Naive B cell (primary cell): Measurements from ENCODE around the gene TYR. TPM values are rescaled to one million over a fixed set of nuclear protein-coding genes. Genes with fewer than 3 reads are reported as not detected.
"Not testable (repeated sequence)": the region's sequence is repeated elsewhere in the genome, so short reads cannot be mapped to it uniquely, and the experiment has no call there.

Experiments used
- ATAC-seq, 2 donors: fragments of 150-1000 bp; cut with Tn5 transposase; 2 replicates each; pipeline ENCODE4 v1.10.0; 2021; ENCODE audit warnings: low read depth in 2 of 2, mild to moderate bottlenecking in 2 of 2, moderate library complexity in 2 of 2
- DNase-seq: peaks from one replicate; pipeline ENCODE4 v3.0.0; 2022
- H3K27ac Mint-ChIP-seq, 6 donors: one replicate each; pipeline ENCODE4 v1.8.0; 2020 to 2022; ENCODE audit warnings: mild to moderate bottlenecking in 6 of 6, mixed read lengths in 6 of 6, moderate library complexity in 5 of 6, inconsistent platforms in 2 of 6
- H3K27me3 Mint-ChIP-seq, 3 donors: one replicate each; pipeline ENCODE4 v1.8.0; 2021 to 2022; ENCODE audit warnings: mixed read lengths in 3 of 3, mild to moderate bottlenecking in 1 of 3
- H3K36me3 Mint-ChIP-seq, 2 donors: one replicate each; pipeline ENCODE4 v1.8.0; 2020 to 2022; ENCODE audit warnings: mixed read lengths in 2 of 2, inconsistent platforms in 1 of 2, mild to moderate bottlenecking in 1 of 2
- H3K4me1 Mint-ChIP-seq, 3 donors: one replicate each; pipeline ENCODE4 v1.8.0; 2020 to 2022; ENCODE audit warnings: mixed read lengths in 3 of 3, inconsistent platforms in 1 of 3, mild to moderate bottlenecking in 1 of 3, moderate library complexity in 1 of 3
- H3K4me3 Mint-ChIP-seq, 8 donors: one replicate each; pipeline ENCODE4 v1.8.0; 2020 to 2022; ENCODE audit warnings: mild to moderate bottlenecking in 8 of 8, mixed read lengths in 8 of 8, moderate library complexity in 8 of 8, inconsistent platforms in 2 of 8
- H3K9me3 Mint-ChIP-seq, 7 donors: one replicate each; pipeline ENCODE4 v1.8.0; 2020 to 2022; ENCODE audit warnings: mixed read lengths in 7 of 7, mild to moderate bottlenecking in 5 of 7, inconsistent platforms in 2 of 7, moderate library complexity in 1 of 7
- polyA plus RNA-seq, 6 donors: library from polyadenylated mRNA; unstranded; fragments of 300-500 nt; fragmentation: Illumina TruSeq; gene quantifications; one replicate each; pipeline ENCODE4 v1.2.3, GENCODE V29; 2021; ENCODE audit warnings: low read depth in 6 of 6

TYR gene
- polyA plus RNA-seq, 6 donors from 2014 or later = not detected

DNA sequence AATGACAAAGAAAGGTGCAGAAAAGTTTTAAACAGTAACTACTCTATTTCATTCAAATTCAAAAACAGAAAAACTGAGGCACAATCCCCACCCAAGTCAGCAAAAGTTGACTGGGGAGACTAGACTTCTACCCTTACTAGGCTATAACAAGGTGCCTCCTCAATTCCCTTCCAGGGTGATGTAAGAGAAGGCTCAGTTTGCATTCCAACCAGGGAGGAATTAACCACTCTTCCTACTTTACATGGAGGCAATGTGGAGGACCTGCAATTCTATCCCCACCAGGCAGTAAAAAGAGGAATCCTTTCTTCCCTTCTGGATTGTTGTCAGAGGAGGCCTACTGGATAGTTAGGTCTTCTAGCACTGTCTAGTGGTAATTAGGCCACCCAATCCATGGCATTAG lies 26.1 kb downstream of the TYR start:
- Mint-ChIP-seq H3K4me3 (no peak overlapping the region), H3K9me3 (peaks cover 0 to 4% (median 0%) of the 10 kb centered on the region in 7 donors), H3K4me1 (no peaks in the 10 kb centered on the region), H3K36me3 (no peaks in the 10 kb centered on the region), H3K27me3 (no peaks in the 10 kb centered on the region), H3K27ac (no peak overlapping the region)
- no peak for DNase-seq
- ATAC-seq = no peak

DNA sequence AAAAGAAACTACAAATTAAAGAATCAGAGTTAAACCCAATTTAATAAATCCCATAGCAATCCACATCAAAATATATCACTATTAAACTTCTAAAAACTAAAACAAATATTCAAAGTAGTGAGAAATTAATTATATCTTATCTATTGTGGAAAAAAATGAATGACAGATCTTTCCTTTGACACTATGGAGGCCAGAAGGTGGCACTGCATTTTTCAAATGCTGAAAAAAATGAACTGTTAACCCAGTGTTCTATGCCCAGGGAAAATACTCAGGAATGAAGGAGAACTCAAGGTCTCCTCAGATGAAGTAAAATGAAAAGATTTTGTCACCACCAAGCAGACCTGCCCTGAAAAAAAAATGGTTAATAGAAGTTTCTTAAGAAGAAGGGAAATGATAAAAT lies 27.7 kb downstream of the TYR start:
- Mint-ChIP-seq H3K36me3 (no peaks in the 10 kb centered on the region), H3K27me3 (no peaks in the 10 kb centered on the region), H3K9me3 (peaks cover 0 to 7% (median 3%) of the 10 kb centered on the region in 7 donors), H3K27ac (no peak overlapping the region), H3K4me3 (no peak overlapping the region), H3K4me1 (no peaks in the 10 kb centered on the region)
- DNase-seq (no peak), ATAC-seq (no peak)

GRCh38 chr11:89220684-89221339 lies 43.1 kb downstream of the TYR start:
- Mint-ChIP-seq H3K4me3 (no peak overlapping the region), H3K9me3 (peaks cover 0 to 3% (median 0%) of the 10 kb centered on the region in 7 donors), H3K36me3 (no peaks in the 10 kb centered on the region), H3K4me1 (no peaks in the 10 kb centered on the region), H3K27ac (no peak overlapping the region), H3K27me3 (no peaks in the 10 kb centered on the region)
- ATAC-seq = no peak
- no peak for DNase-seq

DNA sequence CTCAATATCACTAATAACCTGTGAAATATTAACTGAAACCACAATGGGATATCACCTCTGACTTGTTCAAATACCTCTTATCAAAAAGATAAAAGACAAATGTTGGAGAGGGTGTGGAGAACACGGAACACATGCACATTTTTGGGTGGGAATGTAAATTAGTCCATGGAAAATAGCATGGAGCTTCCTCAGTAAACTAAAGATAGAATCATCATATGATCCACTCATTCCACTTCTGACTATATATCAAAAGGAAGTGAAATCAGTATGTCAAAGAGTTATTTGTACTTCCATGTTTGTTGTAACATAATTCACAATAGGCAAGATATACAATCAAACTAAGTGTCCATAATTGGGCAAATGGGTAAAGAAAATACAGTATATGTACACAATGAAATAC lies 57.4 kb downstream of the TYR start:
- Mint-ChIP-seq H3K4me1 (no peaks in the 10 kb centered on the region), H3K9me3 (peaks cover 0 to 19% (median 3%) of the 10 kb centered on the region in 7 donors), H3K4me3 (no peak overlapping the region), H3K27me3 (no peaks in the 10 kb centered on the region), H3K27ac (no peak overlapping the region), H3K36me3 (no peaks in the 10 kb centered on the region)
- ATAC-seq (no peak), DNase-seq (no peak)

DNA sequence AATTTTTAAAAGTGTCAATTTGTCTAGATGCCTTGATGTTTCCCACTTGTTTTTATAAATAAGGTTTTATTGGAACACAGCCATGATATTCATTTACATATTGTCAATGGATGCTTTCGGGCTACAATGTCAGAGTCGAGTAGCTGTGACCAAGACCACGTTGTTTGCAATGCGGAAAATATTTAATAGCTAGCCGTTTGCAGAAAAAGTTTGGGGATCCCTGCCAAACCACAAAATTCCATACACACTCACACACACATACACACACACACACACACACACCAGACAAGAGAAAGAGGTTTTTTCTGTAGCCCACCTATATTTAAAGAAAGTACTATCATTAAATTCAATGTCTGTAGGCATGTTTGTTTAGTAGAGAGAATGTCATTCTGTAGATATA lies 58.3 kb downstream of the TYR start:
- no peaks in the 10 kb centered on the region for H3K27me3 Mint-ChIP-seq
- ATAC-seq = no peak
- no peak overlapping the region for H3K4me3 Mint-ChIP-seq
- no peak overlapping the region for H3K27ac Mint-ChIP-seq
- H3K9me3 Mint-ChIP-seq = peaks cover 0 to 14% (median 4%) of the 10 kb centered on the region in 7 donors
- no peaks in the 10 kb centered on the region for H3K4me1 Mint-ChIP-seq
- no peaks in the 10 kb centered on the region for H3K36me3 Mint-ChIP-seq
- DNase-seq = no peak

DNA sequence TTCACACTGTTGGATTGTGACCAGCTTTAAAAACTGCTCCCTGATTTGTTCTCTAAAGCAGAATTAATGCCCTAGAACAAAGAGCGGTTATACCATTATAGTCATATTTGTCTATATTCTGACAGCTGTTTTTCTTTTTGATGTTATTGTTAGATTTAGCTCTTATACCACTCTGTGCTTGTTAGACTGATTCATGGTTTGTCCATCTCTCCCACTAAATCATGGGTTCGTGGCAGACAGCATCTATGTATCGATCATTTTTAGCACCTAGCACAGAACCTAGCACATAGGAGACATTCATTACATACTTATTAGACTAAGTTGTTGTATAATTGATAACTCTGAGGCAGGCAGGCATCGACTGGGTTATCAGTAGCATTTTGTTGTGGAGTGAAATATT lies 69.3 kb downstream of the TYR start:
- not testable (repeated sequence) for H3K27me3 Mint-ChIP-seq, H3K27ac Mint-ChIP-seq, H3K9me3 Mint-ChIP-seq, H3K36me3 Mint-ChIP-seq, ATAC-seq, H3K4me3 Mint-ChIP-seq, DNase-seq, H3K4me1 Mint-ChIP-seq

- peaks cover 0 to 9% (median 2%) of the 10 kb centered on the region in 7 donors for H3K9me3 Mint-ChIP-seq
- ATAC-seq (no peak), DNase-seq (no peak)
- no peaks in the 10 kb centered on the region for H3K36me3 Mint-ChIP-seq
- no peak overlapping the region for H3K27ac Mint-ChIP-seq
- H3K27me3 Mint-ChIP-seq = no peaks in the 10 kb centered on the region
- H3K4me3 Mint-ChIP-seq = no peak overlapping the region
- no peaks in the 10 kb centered on the region for H3K4me1 Mint-ChIP-seq
Observed at GRCh38 chr11:89249196-89249595, 71.5 kb downstream of the TYR start.

DNA sequence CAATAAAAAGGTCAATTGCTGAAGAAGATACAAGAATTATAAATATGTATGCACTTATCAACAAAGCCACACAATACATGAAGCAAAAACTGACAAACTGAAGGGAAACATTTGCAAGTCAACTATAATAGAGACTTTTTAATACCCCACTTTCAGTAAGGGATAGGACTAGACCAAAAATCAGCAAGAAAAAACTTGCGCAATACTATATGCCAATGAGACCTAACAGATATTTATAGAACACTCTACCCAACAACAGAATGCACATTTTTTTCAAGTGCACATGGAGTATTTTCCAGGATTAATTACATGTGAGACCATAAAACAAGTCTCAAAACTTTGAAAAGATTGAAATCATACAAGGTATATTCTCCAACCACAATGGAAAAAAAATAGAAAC lies 83.8 kb downstream of the TYR start:
- not testable (repeated sequence) for H3K9me3 Mint-ChIP-seq, H3K4me3 Mint-ChIP-seq, H3K27me3 Mint-ChIP-seq, H3K27ac Mint-ChIP-seq, DNase-seq, H3K36me3 Mint-ChIP-seq, ATAC-seq, H3K4me1 Mint-ChIP-seq

- no peak for DNase-seq
- Mint-ChIP-seq H3K27ac (no peak overlapping the region), H3K9me3 (peaks cover 0 to 7% (median 2%) of the 10 kb centered on the region in 7 donors), H3K36me3 (no peaks in the 10 kb centered on the region), H3K4me1 (no peaks in the 10 kb centered on the region), H3K4me3 (no peak overlapping the region), H3K27me3 (no peaks in the 10 kb centered on the region)
- ATAC-seq = no peak
Observed at GRCh38 chr11:89267660-89268302, 90.1 kb downstream of the TYR start.

DNA sequence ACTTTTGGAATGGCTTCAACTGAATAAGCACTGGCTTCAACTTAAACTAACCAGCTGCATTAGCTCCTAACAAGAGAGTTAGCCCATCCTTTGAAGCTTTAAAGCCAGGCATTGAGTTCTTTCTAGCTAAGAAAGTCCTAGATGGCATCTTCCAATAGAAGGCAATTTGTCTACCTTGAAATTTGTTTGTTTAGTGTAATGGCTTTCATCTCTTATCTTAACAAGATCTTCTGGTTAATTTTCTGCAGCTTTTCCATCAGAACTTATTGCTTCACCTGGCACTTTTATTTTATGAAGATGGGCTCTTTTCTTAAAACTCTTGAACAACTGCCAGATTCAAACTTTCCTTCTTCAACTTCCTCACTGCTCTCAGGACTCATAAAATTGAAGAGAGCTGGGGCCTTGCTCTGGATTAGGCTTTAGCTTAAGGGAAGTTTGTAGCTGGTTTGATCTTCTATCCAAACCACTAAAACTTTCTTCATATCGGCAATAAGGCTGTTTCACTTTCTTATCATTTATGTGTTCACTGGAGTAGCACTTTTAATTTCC lies 94.9 kb downstream of the TYR start:
- H3K4me1 Mint-ChIP-seq, H3K4me3 Mint-ChIP-seq, DNase-seq, H3K36me3 Mint-ChIP-seq, ATAC-seq, H3K27ac Mint-ChIP-seq, H3K27me3 Mint-ChIP-seq: not testable (repeated sequence)
- peaks cover 0 to 12% (median 3%) of the 10 kb centered on the region in 7 donors for H3K9me3 Mint-ChIP-seq

DNA sequence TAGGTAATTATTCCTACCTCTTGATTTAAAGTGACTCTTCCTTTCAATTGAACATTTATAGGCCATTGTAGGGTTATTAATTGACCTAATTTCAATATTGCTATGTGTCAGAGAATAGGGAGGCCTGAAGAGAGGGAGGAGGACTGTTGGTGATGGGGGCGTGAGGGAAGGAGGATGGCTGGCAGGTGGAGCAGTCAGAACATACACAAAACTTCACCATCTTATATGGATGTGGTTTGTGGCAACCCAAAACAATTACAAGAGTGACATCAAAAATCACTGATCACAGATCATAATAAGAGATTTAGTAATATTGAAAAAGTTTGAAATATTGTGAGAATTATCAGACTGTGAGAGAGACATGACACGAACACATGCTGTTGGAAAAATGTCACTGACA lies 95.5 kb downstream of the TYR start:
- H3K36me3 Mint-ChIP-seq, H3K27me3 Mint-ChIP-seq, H3K27ac Mint-ChIP-seq, ATAC-seq, H3K4me1 Mint-ChIP-seq, H3K4me3 Mint-ChIP-seq, DNase-seq: not testable (repeated sequence)
- peaks cover 0 to 18% (median 4%) of the 10 kb centered on the region in 7 donors for H3K9me3 Mint-ChIP-seq

- Mint-ChIP-seq H3K27me3 (no peaks in the 10 kb centered on the region), H3K36me3 (no peaks in the 10 kb centered on the region), H3K4me3 (no peak overlapping the region), H3K4me1 (no peaks in the 10 kb centered on the region), H3K27ac (no peak overlapping the region), H3K9me3 (peaks cover 0 to 11% (median 4%) of the 10 kb centered on the region in 7 donors)
- no peak for DNase-seq
- no peak for ATAC-seq
Observed at GRCh38 chr11:89275966-89276365, 98.3 kb downstream of the TYR start.

- ATAC-seq = no peak
- Mint-ChIP-seq H3K4me3 (no peak overlapping the region), H3K27ac (no peak overlapping the region), H3K27me3 (no peaks in the 10 kb centered on the region), H3K9me3 (peaks cover 0 to 11% (median 0%) of the 10 kb centered on the region in 7 donors), H3K4me1 (no peaks in the 10 kb centered on the region), H3K36me3 (no peaks in the 10 kb centered on the region)
- DNase-seq = no peak
Observed at GRCh38 chr11:89279176-89279575, 101.5 kb downstream of the TYR start.

GRCh38 chr11:89281032-89281677 lies 103.5 kb downstream of the TYR start:
- not testable (repeated sequence) for H3K4me3 Mint-ChIP-seq, DNase-seq, H3K9me3 Mint-ChIP-seq, H3K36me3 Mint-ChIP-seq, H3K27me3 Mint-ChIP-seq, ATAC-seq, H3K27ac Mint-ChIP-seq, H3K4me1 Mint-ChIP-seq
